Measurements from ENCODE around the gene WWC2.

The WWC2 gene

DNA sequence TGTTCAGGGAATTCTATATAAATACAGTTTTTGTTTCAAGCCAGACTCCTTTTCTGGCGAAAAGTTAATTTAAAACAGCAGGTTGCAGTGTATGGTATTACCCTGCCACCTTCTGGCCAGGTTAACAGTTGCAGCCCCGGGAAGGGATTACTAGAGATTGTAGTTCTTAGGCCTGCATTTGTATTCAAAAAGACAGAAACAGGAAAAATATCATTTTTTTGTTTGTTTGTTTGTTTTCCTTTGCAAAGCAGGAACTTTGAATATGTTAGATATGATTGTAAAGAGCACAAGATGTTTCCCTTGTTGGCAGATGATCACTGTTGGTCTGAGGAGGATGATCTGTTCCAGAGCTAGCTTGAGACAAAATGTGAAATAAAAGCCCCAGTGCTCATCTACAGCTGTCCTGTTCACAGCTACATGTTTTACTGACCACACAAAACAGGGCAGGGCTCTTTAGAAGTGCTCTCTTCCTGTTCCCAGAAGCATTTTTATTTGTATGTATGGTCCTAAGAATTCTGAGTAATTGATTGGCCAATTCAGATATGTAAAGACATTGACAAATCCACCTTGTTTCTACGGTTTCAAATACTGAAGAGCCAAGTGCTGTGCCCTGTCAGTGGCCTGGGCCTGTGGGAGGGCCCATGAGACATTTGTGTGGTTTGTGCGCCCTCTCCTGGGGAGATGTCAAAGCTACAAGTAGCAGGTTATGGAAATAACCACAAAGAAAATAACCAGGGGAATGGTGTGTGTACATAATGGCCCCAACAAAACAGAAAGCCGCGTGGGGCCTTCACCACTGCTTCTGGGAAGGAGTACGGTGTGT is 163.1 kb downstream of the WWC2 start:
- peak; percentile 55 for DNase-seq

DNA sequence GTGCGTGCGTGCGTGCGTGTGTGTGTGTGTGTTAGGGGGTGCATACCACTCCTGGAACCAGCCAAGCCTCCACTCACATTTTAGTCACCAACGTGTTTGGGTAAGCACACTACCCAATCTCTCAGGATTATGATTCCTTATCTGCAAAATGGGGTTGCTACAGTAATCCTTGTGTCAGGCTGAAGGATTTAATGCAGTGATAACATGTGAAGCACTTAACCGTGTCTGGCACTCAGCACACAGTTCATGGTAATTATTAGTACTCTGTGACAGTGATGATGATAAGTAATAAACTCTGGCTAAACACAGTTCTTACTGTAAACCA is 163.7 kb downstream of the WWC2 start:
- no peak for DNase-seq

DNA sequence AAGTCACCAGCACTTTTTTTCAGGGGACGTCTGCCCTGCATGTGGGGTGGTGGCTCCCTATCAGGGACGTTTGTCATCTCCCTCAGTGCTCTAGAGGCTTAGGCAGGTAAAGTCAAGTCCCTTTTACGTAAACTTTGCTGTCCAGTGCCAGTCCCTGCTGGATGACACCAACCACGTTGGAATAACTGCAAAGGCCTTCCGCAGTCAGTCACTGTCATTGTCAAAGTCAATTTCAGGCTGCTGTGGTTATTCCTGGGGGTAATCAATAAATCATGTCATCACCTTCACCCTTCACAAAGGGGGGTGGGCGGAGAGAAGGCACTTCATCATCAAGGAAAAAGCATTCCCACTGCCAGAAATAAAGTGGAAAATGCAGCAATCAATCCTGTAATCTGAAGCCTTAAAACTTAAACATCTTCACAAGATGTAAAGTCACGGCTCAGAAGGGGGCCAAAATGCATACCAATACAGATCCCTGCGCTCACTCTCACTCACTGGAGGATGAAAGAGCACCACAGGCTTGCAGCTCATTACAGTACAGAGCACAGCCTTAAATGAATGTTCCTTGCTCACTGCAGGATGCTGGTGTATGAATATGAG is 164.8 kb downstream of the WWC2 start:
- DNase-seq, result no peak

DNA sequence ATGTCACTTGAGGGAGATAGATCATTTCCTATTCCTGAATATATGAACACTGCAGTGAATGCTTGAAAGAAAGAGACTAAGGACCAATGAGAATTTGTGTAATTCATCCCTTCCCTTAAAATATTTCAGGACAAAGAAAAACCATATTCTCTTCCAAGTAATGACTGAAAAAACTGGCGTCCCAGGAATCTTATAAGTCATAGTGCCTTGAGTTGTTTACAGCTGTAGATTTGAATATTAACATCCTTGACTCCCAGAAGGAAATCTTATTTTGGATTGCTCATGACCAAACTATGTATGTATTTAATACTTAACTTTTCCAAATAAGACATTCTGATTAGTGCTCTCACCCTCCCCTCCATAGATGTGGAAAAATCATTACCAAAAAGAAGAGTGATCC is 165.6 kb downstream of the WWC2 start:
- DNase-seq, result peak; percentile 41

DNA sequence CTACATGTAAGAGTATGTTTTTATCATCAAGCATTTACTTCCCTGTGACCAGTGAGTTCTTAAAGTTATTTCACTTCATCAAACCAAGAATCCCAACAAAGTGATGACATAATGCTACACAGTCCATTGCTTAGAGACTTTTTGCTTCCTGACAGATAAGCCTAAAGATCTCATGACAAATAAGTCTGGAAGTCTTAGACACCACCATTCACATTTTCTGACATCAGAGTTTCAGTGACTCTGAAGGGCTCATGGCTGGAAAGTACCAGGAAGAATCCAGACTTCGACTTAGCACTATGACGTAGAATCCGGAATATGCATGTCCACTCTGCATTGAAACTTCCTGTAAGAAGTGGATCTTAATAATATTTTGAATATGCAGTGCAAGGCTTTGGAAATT is 167.3 kb downstream of the WWC2 start:
- DNase-seq, result no peak

DNA sequence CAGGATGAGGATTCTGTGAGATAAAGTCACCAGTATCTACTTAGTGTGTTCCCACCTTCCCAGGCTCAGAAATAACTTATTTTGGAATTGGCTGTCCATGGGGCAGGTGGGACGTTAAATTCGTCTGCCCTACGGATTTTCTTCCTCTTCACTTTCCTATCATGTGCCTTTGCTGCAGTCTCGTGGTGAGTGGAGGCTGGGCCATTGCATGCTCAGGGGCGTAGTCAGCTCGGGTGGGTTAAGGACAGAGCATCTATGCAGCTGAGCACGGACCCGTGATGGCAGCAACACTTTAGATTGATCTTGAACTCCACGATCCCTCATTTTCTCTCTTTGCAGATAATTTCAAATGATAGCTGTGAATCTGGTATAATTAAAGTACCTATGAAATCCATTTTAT is 169.5 kb downstream of the WWC2 start:
- no peak for DNase-seq

DNA sequence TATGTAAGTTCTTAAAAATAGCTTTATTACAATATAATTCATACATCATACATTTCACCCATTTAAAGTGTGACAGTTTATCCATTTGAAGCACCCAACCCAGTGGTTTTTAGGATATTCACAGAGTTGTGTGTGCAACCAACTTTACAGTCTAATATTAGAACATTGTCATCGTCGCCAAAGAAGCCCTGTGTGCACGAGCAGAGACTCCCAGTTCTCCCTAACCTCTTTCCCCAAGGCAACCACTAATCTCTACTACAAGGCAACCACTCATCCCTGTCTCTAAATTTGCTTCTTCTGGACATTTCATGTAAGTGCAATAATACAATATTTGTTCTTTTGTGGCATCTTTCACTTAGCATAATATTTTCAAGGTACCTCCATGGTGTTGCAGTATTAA is 173.3 kb downstream of the WWC2 start:
- no peak for DNase-seq

DNA sequence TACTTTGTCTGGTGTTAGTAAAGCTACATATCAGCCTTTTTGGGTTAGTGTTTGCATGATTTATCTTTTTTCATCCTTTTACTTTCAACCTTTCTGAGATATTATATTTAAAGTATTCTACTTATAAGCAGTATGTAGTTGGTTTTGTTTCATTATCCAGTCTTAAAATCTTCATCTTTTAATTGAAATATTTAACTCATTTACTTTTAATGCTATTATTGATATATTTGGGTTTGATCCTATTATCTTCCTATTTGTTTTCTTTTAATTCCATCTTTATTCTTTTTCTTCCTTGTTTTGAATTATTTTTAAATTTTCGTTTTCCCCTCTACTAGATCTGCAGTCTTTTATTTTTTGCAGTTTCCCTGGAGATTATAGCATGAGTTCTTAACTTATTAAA is 177.0 kb downstream of the WWC2 start:
- no peak for DNase-seq

DNA sequence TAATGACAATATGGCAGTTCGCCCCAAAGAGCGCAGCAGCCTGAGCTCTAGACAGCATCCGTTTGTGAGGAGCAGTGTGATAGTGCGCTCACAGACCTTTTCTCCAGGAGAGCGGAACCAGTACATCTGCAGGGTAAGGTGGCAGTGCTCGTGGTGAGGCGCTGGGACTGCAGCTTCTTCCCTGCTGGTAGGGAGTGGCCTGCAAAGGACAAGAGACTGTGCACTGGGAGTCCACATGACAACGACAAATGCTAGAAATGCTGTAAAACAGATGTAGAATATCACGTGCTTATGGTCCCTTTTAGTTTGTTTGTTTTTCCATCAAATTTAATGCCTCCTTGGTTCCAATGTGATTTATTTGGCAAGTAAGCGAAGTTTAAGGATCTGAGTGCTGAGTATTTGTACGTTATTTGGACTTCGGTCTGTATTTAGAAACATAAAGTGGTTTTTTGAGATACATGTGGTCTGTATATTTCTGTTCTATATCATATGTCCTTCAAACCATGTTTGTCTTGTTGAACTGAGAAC is 185.3 kb downstream of the WWC2 start:
- DNase-seq, result no peak

DNA sequence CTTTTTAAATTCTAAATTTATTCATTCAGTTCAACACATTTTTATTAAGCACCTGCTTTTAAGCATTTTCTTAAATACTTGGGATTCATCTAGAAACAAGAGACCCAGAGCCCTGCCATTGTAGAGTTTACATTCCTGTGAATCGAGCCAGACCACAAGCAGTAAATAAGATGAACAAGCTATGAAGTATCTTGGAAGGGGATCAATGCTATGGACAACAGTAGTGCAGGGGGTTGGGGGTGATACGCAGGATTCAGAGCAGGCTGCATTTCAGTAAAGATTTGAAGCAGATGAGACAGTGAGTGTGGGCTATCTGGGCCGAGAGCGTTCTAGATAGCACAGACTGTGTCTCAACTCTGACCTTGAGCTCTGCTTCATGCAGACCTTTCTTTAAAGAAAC is 185.9 kb downstream of the WWC2 start:
- peak; percentile 42 for DNase-seq

DNA sequence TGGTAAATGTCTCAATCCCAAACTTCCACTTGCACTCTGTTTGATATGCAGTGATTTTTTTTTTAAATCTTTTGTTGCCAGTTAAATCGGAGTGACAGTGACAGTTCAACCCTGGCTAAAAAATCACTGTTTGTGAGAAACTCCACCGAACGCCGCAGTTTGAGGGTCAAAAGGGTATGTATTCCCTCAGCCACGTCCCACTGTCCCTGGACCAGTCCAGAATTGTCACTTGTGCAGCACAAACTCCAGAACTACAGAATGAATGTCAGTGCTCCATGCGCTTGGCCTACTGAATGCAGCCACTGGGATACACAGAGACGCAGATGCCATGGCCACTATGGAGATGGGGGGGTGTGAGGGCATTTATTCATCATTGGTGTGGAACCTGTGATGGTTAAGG is 186.8 kb downstream of the WWC2 start:
- DNase-seq, result no peak

DNA sequence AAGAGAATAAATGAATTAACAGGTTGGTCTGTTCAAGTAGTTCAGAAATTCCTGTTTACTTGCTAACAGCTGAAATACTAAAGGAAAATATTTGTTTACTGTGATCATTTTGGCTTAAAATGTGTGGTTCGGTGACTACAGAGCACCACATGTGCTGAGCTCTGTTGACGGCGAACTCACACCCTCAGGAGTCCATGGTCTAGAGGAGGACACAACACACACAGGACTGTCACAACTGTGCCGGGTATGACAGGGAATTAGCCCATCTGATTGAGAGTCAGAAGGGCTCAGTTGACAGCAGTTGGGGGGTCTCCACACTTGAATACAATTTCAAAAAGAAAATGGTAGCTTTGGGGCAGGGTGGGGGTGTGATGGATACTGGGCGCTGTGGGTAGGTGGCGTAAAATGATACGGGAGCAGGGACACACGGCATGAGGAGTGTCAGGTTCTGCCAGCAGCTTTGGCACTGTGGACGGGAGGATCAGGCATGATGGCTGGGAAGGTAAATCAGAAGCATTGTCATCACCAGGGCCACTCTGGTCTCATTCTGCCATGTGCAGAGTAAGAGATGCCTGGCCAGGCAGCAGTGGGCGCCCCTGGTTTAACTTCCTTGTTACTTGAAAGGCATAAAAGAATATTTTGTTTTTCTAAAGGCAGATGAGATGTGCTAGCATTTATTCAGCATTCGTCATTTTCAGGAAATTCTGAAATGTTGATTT is 187.7 kb downstream of the WWC2 start:
- DNase-seq, result no peak

DNA sequence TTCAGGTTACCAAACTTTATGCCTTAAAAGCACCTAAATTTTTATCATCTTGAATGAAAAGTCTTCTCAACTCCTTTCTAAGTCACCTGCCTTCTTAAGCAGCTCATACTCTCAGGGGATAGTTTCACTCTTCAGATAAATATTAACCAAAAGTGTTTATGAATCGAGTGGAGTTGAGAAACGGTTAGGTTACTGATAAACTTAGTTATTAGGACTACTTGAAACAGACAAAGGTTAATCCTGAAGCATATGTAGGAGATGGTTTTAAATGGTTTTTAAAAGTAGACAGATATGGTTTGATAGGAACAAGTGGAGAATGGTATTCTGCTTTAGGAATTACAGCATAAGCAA is 188.2 kb downstream of the WWC2 start:
- DNase-seq, result no peak

DNA sequence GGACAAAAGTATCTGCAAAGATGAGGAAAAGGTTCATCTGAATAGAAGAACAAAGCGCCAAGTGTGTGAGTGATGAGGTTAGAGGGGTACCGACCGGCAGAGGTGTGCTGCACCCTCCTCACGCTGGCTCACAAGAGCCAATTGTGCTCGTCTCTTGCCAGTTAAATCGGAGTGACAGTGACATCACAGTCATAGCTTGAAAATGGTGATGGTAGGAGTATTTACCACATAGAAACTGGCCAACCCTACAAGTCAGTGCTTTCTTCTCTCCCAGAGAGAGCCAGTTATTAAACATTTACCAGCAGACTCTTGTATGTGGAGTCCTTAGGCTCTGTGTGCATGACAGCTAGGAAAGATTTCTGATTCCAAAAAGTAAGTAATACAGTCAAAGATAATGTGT is 188.6 kb downstream of the WWC2 start:
- DNase-seq, result no peak

DNA sequence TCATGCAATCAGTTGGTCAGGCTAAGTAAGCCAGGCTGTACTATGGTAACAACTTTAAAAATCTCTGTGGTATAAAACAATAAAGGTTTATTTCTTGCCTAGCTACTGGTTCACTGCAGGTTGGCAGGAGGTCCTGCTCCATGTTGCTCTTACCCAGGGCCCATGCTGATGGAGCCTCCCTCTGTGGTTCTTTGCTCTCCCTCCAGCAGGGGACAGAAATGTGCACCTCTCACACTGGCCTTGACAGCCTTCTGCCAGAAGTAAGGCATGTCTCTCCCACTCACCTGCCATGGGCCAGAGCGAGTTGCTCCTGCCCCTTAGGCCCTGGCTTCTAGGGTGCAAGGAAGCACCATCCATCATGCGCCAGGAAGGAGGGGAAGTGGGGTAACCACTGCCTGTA is 189.9 kb downstream of the WWC2 start:
- no peak for DNase-seq

DNA sequence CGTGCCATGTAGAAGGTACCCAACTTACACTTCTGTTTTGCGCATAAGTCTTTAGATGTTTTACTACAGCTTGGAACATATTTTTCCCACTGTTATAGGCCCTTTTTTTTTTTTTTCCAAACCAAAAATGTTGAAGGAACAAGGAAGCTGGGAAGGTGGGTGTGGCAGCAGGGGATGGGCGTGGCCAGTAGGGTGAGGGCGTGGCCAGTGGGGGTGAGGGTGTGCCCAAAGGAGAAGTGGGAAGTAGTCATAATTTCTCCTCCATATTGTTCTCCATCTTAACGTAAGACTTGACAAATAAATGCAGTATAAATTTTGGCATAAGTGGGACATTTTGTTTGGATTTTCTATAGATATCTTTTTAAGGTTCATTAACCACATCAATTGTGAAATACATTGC is 190.6 kb downstream of the WWC2 start:
- DNase-seq, result no peak

DNA sequence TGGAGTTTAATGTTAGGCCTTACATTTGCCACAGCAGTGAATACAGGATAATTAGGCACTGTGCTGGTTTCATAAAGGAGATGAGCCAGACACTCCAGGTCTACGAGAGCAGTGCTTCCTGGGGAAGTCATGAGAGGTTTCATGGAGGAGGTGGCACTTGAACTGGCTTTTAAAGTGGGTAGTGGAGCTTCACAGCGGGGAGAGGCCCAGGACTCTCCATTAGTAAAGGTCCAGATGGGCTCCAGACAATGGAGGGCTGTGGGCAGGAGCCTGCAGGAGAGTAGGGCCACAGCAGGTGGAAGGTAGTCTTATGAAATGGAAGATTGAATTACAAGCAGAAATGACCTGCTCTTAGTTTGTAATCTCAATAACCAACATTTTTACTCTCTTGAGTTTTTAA is 192.0 kb downstream of the WWC2 start:
- DNase-seq, result no peak

DNA sequence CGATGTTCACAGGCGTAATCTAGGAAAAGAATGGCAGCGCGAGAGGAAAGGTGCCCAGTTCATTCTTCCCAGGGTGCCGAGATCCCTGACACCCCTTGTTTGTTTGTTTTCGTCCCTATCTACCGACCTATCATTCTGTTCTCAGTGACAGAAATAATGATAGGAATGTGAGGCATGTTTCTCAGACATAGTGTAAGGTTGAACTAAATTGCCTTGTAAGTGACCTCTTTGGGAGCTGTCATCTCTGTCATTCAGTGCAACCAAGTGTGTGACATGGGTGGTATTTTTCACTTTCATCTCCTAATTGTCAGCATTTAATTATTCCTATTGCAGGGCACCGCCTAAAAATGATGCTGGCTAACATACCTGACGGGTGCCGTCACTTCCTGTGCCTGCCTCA is 196.7 kb downstream of the WWC2 start:
- no peak for DNase-seq

DNA sequence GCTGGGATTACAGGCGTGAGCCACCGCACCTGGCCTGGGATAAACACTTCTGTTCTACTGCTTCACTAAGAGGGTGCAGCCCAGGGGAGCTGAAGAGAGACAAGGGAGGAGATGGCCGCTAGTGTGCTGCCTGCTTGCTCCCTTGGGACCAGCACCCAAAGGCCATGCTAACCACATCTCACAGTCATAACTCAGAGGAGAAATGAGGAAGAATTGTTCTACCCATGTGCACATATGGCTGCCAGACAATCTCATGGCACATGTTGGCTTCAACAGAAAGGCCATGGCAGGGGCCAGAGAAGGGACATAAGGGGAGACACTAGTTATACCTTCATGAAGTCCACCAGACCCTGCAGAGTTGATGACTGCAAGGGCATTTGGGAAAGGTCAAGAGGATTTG is 198.6 kb downstream of the WWC2 start:
- no peak for DNase-seq

DNA sequence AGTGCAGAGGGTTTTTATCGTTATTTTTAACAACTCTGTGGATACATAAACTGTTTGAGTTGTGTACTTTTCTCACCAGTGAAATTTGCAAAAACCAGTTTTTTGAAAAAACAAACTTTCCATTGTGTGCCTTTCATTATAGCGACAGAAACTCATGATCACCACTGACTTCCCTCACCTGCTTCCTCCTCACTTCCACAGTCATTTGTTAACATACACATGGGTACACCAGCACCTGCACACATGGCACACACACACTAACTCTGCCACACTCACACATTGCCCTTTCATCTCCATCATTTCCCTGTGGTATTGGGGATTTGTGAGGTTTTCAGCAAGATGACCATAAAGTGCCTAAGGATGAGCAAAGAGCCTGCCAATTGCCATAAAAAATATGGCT is 200.4 kb downstream of the WWC2 start:
- DNase-seq, result no peak

DNA sequence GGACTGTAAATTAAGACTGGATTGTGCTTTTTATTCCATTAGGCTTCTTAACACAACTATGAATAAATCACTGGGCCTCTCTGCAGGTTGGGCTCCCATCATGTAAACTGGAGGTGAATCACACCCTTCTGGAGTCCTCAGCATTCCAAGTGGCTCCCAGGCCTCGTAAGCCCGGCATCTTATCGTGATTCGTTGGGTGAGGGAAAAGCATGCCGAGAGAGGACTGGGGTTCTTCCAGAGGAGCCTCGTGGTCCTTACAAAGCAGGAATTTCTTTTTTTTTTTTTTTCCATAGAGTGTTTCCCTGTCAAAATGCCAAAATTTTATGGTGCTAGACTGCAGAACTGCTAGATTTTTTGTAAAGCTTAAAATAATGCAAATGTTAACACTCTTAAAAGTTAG is 201.0 kb downstream of the WWC2 start:
- no peak for DNase-seq

DNA sequence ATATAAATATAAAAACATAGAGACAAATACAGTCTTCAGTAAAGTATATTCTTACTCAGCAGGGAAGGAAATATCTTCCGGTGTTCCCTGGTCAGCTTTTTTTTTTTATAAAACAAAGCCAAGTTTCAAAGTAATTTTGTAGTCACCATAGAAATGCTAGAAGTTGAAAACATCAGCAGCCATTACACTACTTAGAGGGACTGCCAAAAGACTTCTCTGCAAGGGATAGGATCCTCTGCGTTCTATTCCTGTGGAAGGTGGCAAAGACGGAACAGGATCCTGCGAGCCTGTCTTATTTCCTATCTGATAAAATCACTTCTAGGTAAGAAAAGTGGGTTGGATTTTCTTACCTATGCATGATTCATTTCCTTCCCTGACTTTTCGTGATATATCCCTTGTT is 201.6 kb downstream of the WWC2 start:
- DNase-seq, result no peak

DNA sequence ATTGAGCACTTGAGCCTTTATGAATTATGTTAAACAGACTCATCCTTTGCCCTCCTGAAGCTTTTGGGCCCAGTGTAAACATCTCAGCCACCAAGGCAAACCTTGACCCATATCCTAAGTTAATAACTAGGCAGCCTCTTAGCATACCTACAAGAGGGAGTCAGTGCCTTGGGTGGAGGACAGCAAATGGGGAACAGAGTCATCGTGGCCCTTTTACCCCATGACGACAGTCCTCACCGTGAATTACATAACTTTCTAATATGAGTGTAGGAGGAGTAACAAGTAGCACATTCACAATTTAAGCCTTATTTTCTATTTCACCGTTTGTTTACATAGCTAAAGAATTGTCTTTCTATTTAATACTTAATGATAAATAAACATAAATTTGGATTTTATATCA is 204.2 kb downstream of the WWC2 start:
- DNase-seq, result no peak

DNA sequence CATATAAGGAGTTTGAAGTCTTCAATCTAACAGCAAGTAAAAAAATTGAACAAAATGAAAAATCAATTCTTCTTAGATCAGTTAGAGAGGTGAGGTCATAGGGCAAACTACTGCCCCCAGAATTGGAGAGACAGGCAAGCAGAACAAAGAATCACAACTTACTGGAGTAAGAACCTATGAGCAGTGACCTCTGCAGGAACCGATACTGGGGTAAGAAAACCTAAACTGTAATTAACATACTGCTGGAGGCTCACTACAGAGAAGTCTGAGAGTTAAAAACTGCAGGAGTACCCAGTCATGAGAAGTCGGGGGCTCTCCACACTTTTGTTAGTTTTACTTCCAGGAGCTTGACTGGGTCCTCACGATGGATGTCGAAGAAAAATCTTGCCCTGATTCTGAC is 205.0 kb downstream of the WWC2 start:
- no peak for DNase-seq
